HCT116 (cell line): ENCODE results near the gene LGMN. TPM values are rescaled to one million over a fixed set of nuclear protein-coding genes. Genes with fewer than 3 reads are reported as not detected.

Experiments used
- ATAC-seq: fragments of 200-7000 bp; cut with Tn5 transposase; 2 replicates; pipeline ENCODE4 v1.9.1; 2020; ENCODE audit warnings: mild to moderate bottlenecking, moderate library complexity
- BruUV-seq: library from RNA; stranded (reverse); fragments of 400-500 nt; replicated peaks from 2 replicates; lab custom pipeline; 2021; lab: Mats Ljungman, UMichigan
- CTCF ChIA-PET: fragments of 300-600 bp; sonication (Branson Sonifier 250); formaldehyde crosslinking; loops from one replicate; lab custom pipeline; 2021; ENCODE audit warnings: antibody characterized with exemption; lab: Charles Lee
- POLR2A ChIA-PET: fragments of 300-600, 350-600 bp; sonication (Branson Sonifier 250); formaldehyde crosslinking; loops from one replicate; lab custom pipeline; 2021; ENCODE audit warnings: antibody characterized with exemption; lab: Charles Lee
- RAD21 ChIA-PET, 2 experiments: fragments of 300-600 bp; sonication (Branson Sonifier 250); formaldehyde crosslinking; loops; one replicate each; lab custom pipeline; 2023; ENCODE audit warnings: low total read pairs in 2 of 2; ENCODE audit not compliant: uncharacterized antibody in 2 of 2, unreplicated experiment in 2 of 2, low non-redundant PET in 1 of 2; lab: Charles Lee
- DNase-seq: peaks from one replicate; pipeline ENCODE4 v3.0.0-alpha.2; 2010; ENCODE audit warnings: low read depth, low spot score
- H2AFZ ChIP-seq: fragments of 200-600 bp; shearing (Covaris generic), sonication (generic); 2 replicates; pipeline ENCODE4 v1.6.1; 2017; ENCODE audit warnings: low read depth, mixed run types, mixed read lengths, antibody characterized with exemption, low read length; ENCODE audit not compliant: poor library complexity, severe bottlenecking
- H3K27ac ChIP-seq: 2 replicates; pipeline ENCODE4 v1.5.1; 2012; ENCODE audit warnings: low read depth, low read length
- H3K27me3 ChIP-seq: fragments of 200-600 bp; sonication (generic); 2 replicates; pipeline ENCODE4 v1.6.1; 2016; ENCODE audit warnings: mixed run types, low read length, mixed read lengths; ENCODE audit not compliant: insufficient read depth
- H3K36me3 ChIP-seq, 2 experiments: fragments of 200-500 bp in 1 of 2; fragments of 200-600 bp in 1 of 2; sonication (Bioruptor generic) in 1 of 2; sonication (generic) in 1 of 2; 2 replicates each; pipeline versions ENCODE4 v1.5.1 to v1.6.1; 2014 to 2016; ENCODE audit warnings: low read length in 2 of 2, inconsistent platforms in 1 of 2, mixed read lengths in 1 of 2, mixed run types in 1 of 2; ENCODE audit not compliant: insufficient read depth in 2 of 2, control insufficient read depth in 1 of 2
- H3K4me1 ChIP-seq, 2 experiments: fragments of 200-600 bp in 1 of 2; sonication (generic) in 1 of 2; 2 replicates each; pipeline versions ENCODE4 v1.5.1 to v1.6.1; 2012 to 2017; ENCODE audit warnings: low read length in 2 of 2, inconsistent platforms in 1 of 2, mild to moderate bottlenecking in 1 of 2, mixed read lengths in 1 of 2, mixed run types in 1 of 2, moderate library complexity in 1 of 2; ENCODE audit not compliant: insufficient read depth in 2 of 2, control insufficient read depth in 1 of 2
- H3K4me2 ChIP-seq: fragments of 200-600 bp; sonication (generic); 2 replicates; pipeline ENCODE4 v1.6.1; 2017; ENCODE audit warnings: mixed run types, low read length, mixed read lengths
- H3K4me3 ChIP-seq, 2 experiments: fragments of 200-600 bp in 1 of 2; sonication (generic) in 1 of 2; replicated peaks in 1 of 2; 2 replicates each; pipeline ENCODE4 v1.5.1; 2011 to 2016; ENCODE audit warnings: low read length in 2 of 2, control low read depth in 1 of 2, low read depth in 1 of 2, mild to moderate bottlenecking in 1 of 2, mixed read lengths in 1 of 2, mixed run types in 1 of 2
- H3K79me2 ChIP-seq: fragments of 200-600 bp; sonication (generic); 2 replicates; pipeline ENCODE4 v1.6.1; 2017; ENCODE audit warnings: mild to moderate bottlenecking, mixed run types, low read length, moderate library complexity, mixed read lengths; ENCODE audit not compliant: insufficient read depth
- H3K9ac ChIP-seq: fragments of 200-600 bp; sonication (generic); 2 replicates; pipeline ENCODE4 v1.6.1; 2016; ENCODE audit warnings: low read length, mixed read lengths
- H3K9me2 ChIP-seq: fragments of 200-600 bp; sonication (generic), shearing (Covaris generic); 2 replicates; pipeline ENCODE4 v1.6.1; 2017; ENCODE audit warnings: mixed run types, mild to moderate bottlenecking, moderate library complexity; ENCODE audit not compliant: insufficient read depth
- H3K9me3 ChIP-seq, 2 experiments: fragments of 200-500 bp in 1 of 2; fragments of 200-600 bp in 1 of 2; sonication (Bioruptor generic) in 1 of 2; sonication (generic) in 1 of 2; 2 replicates each; pipeline ENCODE4 v1.6.1; 2014 to 2017; ENCODE audit warnings: low read length in 2 of 2, mixed read lengths in 2 of 2, inconsistent platforms in 1 of 2, low read depth in 1 of 2, mild to moderate bottlenecking in 1 of 2, mixed run types in 1 of 2, moderate library complexity in 1 of 2; ENCODE audit not compliant: control insufficient read depth in 1 of 2, insufficient read depth in 1 of 2
- H4K20me1 ChIP-seq: fragments of 200-600 bp; sonication (generic), shearing (Covaris generic); 2 replicates; pipeline ENCODE4 v1.6.1; 2017; ENCODE audit warnings: mixed run types, mild to moderate bottlenecking, moderate library complexity; ENCODE audit not compliant: insufficient read depth
- ATF3 ChIP-seq: IDR thresholded peaks from 2 replicates; pipeline ENCODE4 v1.6.1; 2012
- CBX3 ChIP-seq: IDR thresholded peaks from 2 replicates; pipeline ENCODE4 v1.6.1; 2012; ENCODE audit warnings: low read depth
- CTCF ChIP-seq, 3 experiments: fragments of 200-600 bp in 1 of 3; sonication (generic) in 1 of 3; IDR thresholded peaks in 2 of 3; conservative IDR thresholded peaks in 1 of 3; 2 replicates each; pipeline ENCODE4 v1.5.1; 2012 to 2017; ENCODE audit warnings: low read depth in 2 of 3, low read length in 2 of 3, antibody characterized with exemption in 1 of 3, borderline replicate concordance in 1 of 3, control low read depth in 1 of 3, mild to moderate bottlenecking in 1 of 3, mixed read lengths in 1 of 3, mixed run types in 1 of 3, moderate library complexity in 1 of 3; ENCODE audit not compliant: insufficient read depth in 1 of 3
- EZH2 ChIP-seq: fragments of 200-600 bp; sonication (generic); IDR thresholded peaks from 2 replicates; pipeline ENCODE4 v1.6.1; 2017; ENCODE audit warnings: antibody characterized with exemption, mixed run types
- FOSL1 ChIP-seq: IDR thresholded peaks from 2 replicates; pipeline ENCODE4 v1.6.1; 2012; ENCODE audit warnings: low read depth
- JUND ChIP-seq: IDR thresholded peaks from 2 replicates; pipeline ENCODE4 v1.6.1; 2012
- POLR2AphosphoS5 ChIP-seq: IDR thresholded peaks from 2 replicates; pipeline ENCODE4 v1.6.1; 2011; ENCODE audit warnings: mild to moderate bottlenecking, low read depth, low read length, moderate library complexity
- RAD21 ChIP-seq: IDR thresholded peaks from 2 replicates; pipeline ENCODE4 v1.6.1; 2012; ENCODE audit warnings: low read depth, mild to moderate bottlenecking
- SIN3A ChIP-seq: IDR thresholded peaks from 2 replicates; pipeline ENCODE4 v1.6.1; 2012; ENCODE audit warnings: low read depth
- SP1 ChIP-seq: IDR thresholded peaks from 2 replicates; pipeline ENCODE4 v1.6.1; 2012; ENCODE audit warnings: low read depth
- SRF ChIP-seq: IDR thresholded peaks from 2 replicates; pipeline ENCODE4 v1.6.1; 2012; ENCODE audit warnings: low read depth
- TCF7L2 ChIP-seq: IDR thresholded peaks from 2 replicates; pipeline ENCODE4 v1.7.0; 2011; ENCODE audit warnings: borderline replicate concordance, inconsistent platforms; ENCODE audit not compliant: insufficient read depth, insufficient read length; ENCODE audit errors: extremely low read depth
- YY1 ChIP-seq: IDR thresholded peaks from 2 replicates; pipeline ENCODE4 v1.6.1; 2011; ENCODE audit warnings: low read length, low read depth, moderate library complexity, mild to moderate bottlenecking; ENCODE audit not compliant: insufficient replicate concordance; ENCODE audit errors: extremely low read depth
- ZBTB33 ChIP-seq: IDR thresholded peaks from 2 replicates; pipeline ENCODE4 v1.6.1; 2011; ENCODE audit warnings: mild to moderate bottlenecking, low read length, moderate library complexity; ENCODE audit not compliant: insufficient replicate concordance; ENCODE audit errors: extremely low read depth
- ZFX ChIP-seq: fragments of 450-650 bp; IDR thresholded peaks from 2 replicates; pipeline ENCODE4 v1.6.1; 2017
- ZNF274 ChIP-seq: fragments of 200-500 bp; sonication (Bioruptor generic); IDR thresholded peaks from 2 replicates; pipeline ENCODE4 v1.6.1; 2014; ENCODE audit warnings: mild to moderate bottlenecking, low read depth, low read length, inconsistent platforms
- intact Hi-C: fragments of 100-400 bp; cut with micrococcal nuclease; formaldehyde crosslinking; loops from 2 replicates; pipeline ENCODE4 v1.10.0; 2022
- total RNA-seq: library from RNA; stranded (reverse); gene quantifications from one replicate; pipeline ENCODE4 v1.2.1, GENCODE V29; 2021; ENCODE audit not compliant: unreplicated experiment

LGMN gene
- total RNA-seq, 1 experiment from 2014 or later = 44.9 TPM

GRCh38 chr14:92695562-92695961 is 52.9 kb downstream of the LGMN start:
- H3K9me2 ChIP-seq = no peaks in the 10 kb centered on the region
- BruUV-seq = no TSS peak

GRCh38 chr14:92694807-92695206 is 53.6 kb downstream of the LGMN start:
- Histone ChIP-seq H3K4me2 (peak overlapping the region; percentile 61), H4K20me1 (no peaks in the 10 kb centered on the region), H3K9me3 (no peaks in the 10 kb centered on the region), H3K27ac (no peak overlapping the region), H3K9ac (no peak overlapping the region), H2AFZ (no peak overlapping the region), H3K9me2 (no peaks in the 10 kb centered on the region), H3K36me3 (no peaks in the 10 kb centered on the region), H3K79me2 (no peaks in the 10 kb centered on the region), H3K4me3 (no peak overlapping the region), H3K4me1 (peaks cover 36% of the 10 kb centered on the region in 2 experiments), H3K27me3 (peaks cover 9% of the 10 kb centered on the region; the same call in 1 of the 2 replicates)
- ATAC-seq (no peak), DNase-seq (no peak)
- no TSS peak for BruUV-seq
- ChIA-PET POLR2A (no interaction called here), CTCF (interaction anchor here (1.2 kb wide), 1 partner anchor 8 kb away, joined by 4 read pairs; no protein-coding TSS in a partner anchor), RAD21 (no interaction called here)
- intact Hi-C loops = no loop called here
- TF ChIP-seq SIN3A (no peak), CTCF (IDR thresholded peaks at IDR 0.05 in 2 of 3, conservative IDR thresholded peaks at IDR 0.05 in 1 of 3; ENCODE audit: borderline replicate concordance in 1 of 3, insufficient read depth in 1 of 3, low read depth in 2 of 3, low read length in 2 of 3) (no peak), SRF (no peak), POLR2AphosphoS5 (no peak), EZH2 (no peak), ZFX (no peak), TCF7L2 (no peak), SP1 (no peak), FOSL1 (no peak), ATF3 (no peak), ZBTB33 (no peak)

More at GRCh38 chr14:92695562-92695961, 52.9 kb downstream of the LGMN start:
- H3K4me1 ChIP-seq = peaks cover 29 to 33% of the 10 kb centered on the region in 2 experiments
- ChIA-PET RAD21 (no interaction called here), CTCF (interaction anchor here (1.2 kb wide), 1 partner anchor 9 kb away, joined by 4 read pairs; no protein-coding TSS in a partner anchor), POLR2A (no interaction called here)
- no peaks in the 10 kb centered on the region for H3K36me3 ChIP-seq
- no peaks in the 10 kb centered on the region for H4K20me1 ChIP-seq
- ATAC-seq = no peak
- H2AFZ ChIP-seq = no peak overlapping the region
- DNase-seq = no peak
- peaks cover 9% of the 10 kb centered on the region; the same call in 1 of the 2 replicates for H3K27me3 ChIP-seq
- intact Hi-C loops = no loop called here
- H3K79me2 ChIP-seq = no peaks in the 10 kb centered on the region
- H3K4me2 ChIP-seq = no peak overlapping the region
- no peaks in the 10 kb centered on the region for H3K9me3 ChIP-seq
- no peak overlapping the region for H3K9ac ChIP-seq
- no peak overlapping the region for H3K4me3 ChIP-seq
- no peak for TF ChIP-seq ZFX
- no peak for TF ChIP-seq JUND
- no peak for TF ChIP-seq ZNF274
- no peak for TF ChIP-seq TCF7L2
- no peak for TF ChIP-seq CBX3
- no peak for TF ChIP-seq YY1
- no peak for TF ChIP-seq RAD21
- no peak for TF ChIP-seq SIN3A
- no peak overlapping the region for H3K27ac ChIP-seq
